Mesenchymal stem cell (in vitro differentiated cells and primary cell): ENCODE data around the gene STX1B.

Experiments used
- DNase-seq: peaks from one replicate; pipeline ENCODE4 v3.0.0-alpha.2; 2013
- H2AFZ ChIP-seq: one replicate; pipeline ENCODE4 v1.6.1; 2013; ENCODE audit warnings: low read depth, mild to moderate bottlenecking, control low read depth, inconsistent platforms, low read length, moderate library complexity
- H2AK5ac ChIP-seq: 2 replicates; pipeline ENCODE4 v1.6.1; 2013; ENCODE audit warnings: low read length, moderate library complexity, mild to moderate bottlenecking, inconsistent platforms; ENCODE audit not compliant: severe bottlenecking
- H2BK120ac ChIP-seq: one replicate; pipeline ENCODE4 v1.6.1; 2013; ENCODE audit warnings: low read depth, mild to moderate bottlenecking, inconsistent platforms, low read length, moderate library complexity
- H2BK12ac ChIP-seq, 2 experiments: one replicate each; pipeline ENCODE4 v1.6.1; 2013; ENCODE audit warnings: inconsistent platforms in 2 of 2, low read length in 2 of 2, mild to moderate bottlenecking in 2 of 2, moderate library complexity in 2 of 2, control low read depth in 1 of 2
- H2BK15ac ChIP-seq: one replicate; pipeline ENCODE4 v1.6.1; 2013; ENCODE audit warnings: mild to moderate bottlenecking, low read depth, inconsistent platforms; ENCODE audit not compliant: poor library complexity, severe bottlenecking
- H2BK5ac ChIP-seq: 2 replicates; pipeline ENCODE4 v1.6.1; 2013; ENCODE audit warnings: low read depth, mild to moderate bottlenecking, low read length, control low read depth, inconsistent platforms; ENCODE audit not compliant: poor library complexity, severe bottlenecking
- H3K14ac ChIP-seq, 2 experiments: one replicate each; pipeline ENCODE4 v1.6.1; 2013; ENCODE audit warnings: inconsistent platforms in 2 of 2, low read length in 2 of 2, control low read depth in 1 of 2, mild to moderate bottlenecking in 1 of 2, moderate library complexity in 1 of 2
- H3K18ac ChIP-seq, 2 experiments: one replicate each; pipeline ENCODE4 v1.6.1; 2013; ENCODE audit warnings: inconsistent platforms in 2 of 2, low read length in 2 of 2, control low read depth in 1 of 2, low read depth in 1 of 2, mild to moderate bottlenecking in 1 of 2
- H3K23ac ChIP-seq, 2 experiments: one replicate each; pipeline ENCODE4 v1.6.1; 2013; ENCODE audit warnings: inconsistent platforms in 2 of 2, low read length in 2 of 2, mild to moderate bottlenecking in 2 of 2, moderate library complexity in 2 of 2, control low read depth in 1 of 2
- H3K27ac ChIP-seq: 2 replicates; pipeline ENCODE4 v1.5.1; 2013; ENCODE audit warnings: mild to moderate bottlenecking, moderate library complexity, low read length, control low read depth, inconsistent platforms; ENCODE audit not compliant: poor library complexity, severe bottlenecking
- H3K27me3 ChIP-seq, 2 experiments: 2 replicates each; pipeline versions ENCODE4 v1.6.1 to v1.7.0; 2013; ENCODE audit warnings: low read length in 2 of 2, mild to moderate bottlenecking in 2 of 2, moderate library complexity in 2 of 2, control low read depth in 1 of 2, inconsistent platforms in 1 of 2; ENCODE audit not compliant: control insufficient read depth in 1 of 2, insufficient read depth in 1 of 2
- H3K36me3 ChIP-seq, 2 experiments: 2 replicates each; pipeline versions ENCODE4 v1.6.1 to v1.7.0; 2013; ENCODE audit warnings: low read length in 2 of 2, control low read depth in 1 of 2, inconsistent platforms in 1 of 2, low read depth in 1 of 2, mild to moderate bottlenecking in 1 of 2; ENCODE audit not compliant: insufficient read depth in 2 of 2, control insufficient read depth in 1 of 2
- H3K4ac ChIP-seq, 2 experiments: one replicate each; pipeline ENCODE4 v1.6.1; 2013; ENCODE audit warnings: inconsistent platforms in 2 of 2, low read length in 2 of 2, mild to moderate bottlenecking in 2 of 2, moderate library complexity in 2 of 2, control low read depth in 1 of 2, low read depth in 1 of 2
- H3K4me1 ChIP-seq: 2 replicates; pipeline ENCODE4 v1.6.1; 2013; ENCODE audit warnings: low read depth, low read length, control low read depth; ENCODE audit not compliant: control insufficient read depth, insufficient read depth
- H3K4me2 ChIP-seq: 2 replicates; pipeline ENCODE4 v1.6.1; 2013; ENCODE audit warnings: low read length, mild to moderate bottlenecking, inconsistent platforms; ENCODE audit not compliant: poor library complexity, severe bottlenecking
- H3K4me3 ChIP-seq, 2 experiments: 2 replicates each; pipeline versions ENCODE4 v1.5.1 to v1.7.0; 2013; ENCODE audit warnings: low read length in 2 of 2, mild to moderate bottlenecking in 2 of 2, control low read depth in 1 of 2, low read depth in 1 of 2; ENCODE audit not compliant: insufficient read depth in 1 of 2
- H3K79me1 ChIP-seq: replicated peaks from 2 replicates; pipeline ENCODE4 v1.6.1; 2013; ENCODE audit warnings: mild to moderate bottlenecking, control low read depth, low read length, inconsistent platforms; ENCODE audit not compliant: poor library complexity, severe bottlenecking
- H3K9ac ChIP-seq: 2 replicates; pipeline ENCODE4 v1.7.0; 2013; ENCODE audit warnings: mild to moderate bottlenecking, low read length, moderate library complexity
- H3K9me3 ChIP-seq: 2 replicates; pipeline ENCODE4 v1.7.0; 2013; ENCODE audit warnings: mild to moderate bottlenecking, low read length; ENCODE audit not compliant: control insufficient read depth
- H4K8ac ChIP-seq: one replicate; pipeline ENCODE4 v1.6.1; 2013; ENCODE audit warnings: inconsistent platforms, mild to moderate bottlenecking, low read length, moderate library complexity
- H4K91ac ChIP-seq: one replicate; pipeline ENCODE4 v1.6.1; 2013; ENCODE audit warnings: mild to moderate bottlenecking, low read length, inconsistent platforms
- WGBS: methylation state at CpG from one replicate; pipeline ENCODE4 v1.1.7; 2013; ENCODE audit warnings: mixed read lengths; 5-methylcytosine and 5-hydroxymethylcytosine counted together

The STX1B gene

GRCh38 chr16:30963925-30964511 is 46.4 kb downstream of the STX1B start:
- Histone ChIP-seq H3K36me3 (peaks cover 83 to 84% of the 10 kb centered on the region in 2 experiments), H2BK120ac (no peak overlapping the region), H3K9ac (no peak overlapping the region), H2BK5ac (no peak overlapping the region), H3K9me3 (no peaks in the 10 kb centered on the region), H2AFZ (no peak overlapping the region), H3K4ac (no peak overlapping the region), H4K8ac (no peak overlapping the region), H3K18ac (no peak overlapping the region), H4K91ac (no peak overlapping the region), H2BK15ac (no peak overlapping the region), H2BK12ac (no peak overlapping the region), H3K27me3 (no peaks in the 10 kb centered on the region), H3K14ac (no peak overlapping the region), H3K4me2 (no peak overlapping the region), H3K79me1 (peaks cover 64% of the 10 kb centered on the region), H3K23ac (no peak overlapping the region), H3K4me1 (peaks cover 2% of the 10 kb centered on the region), H3K27ac (no peak overlapping the region), H3K4me3 (no peak overlapping the region), H2AK5ac (no peak overlapping the region)
- 97% methylated on average over 18 of the region's 18 CpGs for WGBS
- no peak for DNase-seq

GRCh38 chr16:30961384-30961783 is 49.1 kb downstream of the STX1B start:
- no peak overlapping the region for H3K23ac ChIP-seq
- H3K18ac ChIP-seq, result no peak overlapping the region
- over 99% methylated on average over 10 of the region's 11 CpGs for WGBS
- no peak for DNase-seq
- H3K4ac ChIP-seq, result no peak overlapping the region
- no peak overlapping the region for H3K14ac ChIP-seq
- H2BK5ac ChIP-seq, result no peak overlapping the region
- H3K79me1 ChIP-seq, result peaks cover 54% of the 10 kb centered on the region
- no peak overlapping the region for H2BK120ac ChIP-seq
- H3K27me3 ChIP-seq, result no peaks in the 10 kb centered on the region
- peaks cover 66 to 67% of the 10 kb centered on the region in 2 experiments for H3K36me3 ChIP-seq
- H4K91ac ChIP-seq, result no peak overlapping the region
- H4K8ac ChIP-seq, result no peak overlapping the region
- no peak overlapping the region for H3K27ac ChIP-seq
- no peak overlapping the region for H2BK15ac ChIP-seq
- no peak overlapping the region for H3K9ac ChIP-seq
- no peak overlapping the region for H3K4me3 ChIP-seq
- no peak overlapping the region for H2BK12ac ChIP-seq
- H3K4me1 ChIP-seq, result peaks cover 12% of the 10 kb centered on the region
- no peak overlapping the region for H2AFZ ChIP-seq
- H3K9me3 ChIP-seq, result no peaks in the 10 kb centered on the region
- H3K4me2 ChIP-seq, result no peak overlapping the region
- H2AK5ac ChIP-seq, result no peak overlapping the region

- peak overlapping the region; percentile 32 for H2BK15ac ChIP-seq
- H3K4me1 ChIP-seq, result peaks cover 17% of the 10 kb centered on the region
- no peaks in the 10 kb centered on the region for H3K27me3 ChIP-seq
- peaks cover 37 to 42% of the 10 kb centered on the region in 2 experiments for H3K36me3 ChIP-seq
- peak overlapping the region; percentile 100 for H2BK5ac ChIP-seq
- no peaks in the 10 kb centered on the region for H3K9me3 ChIP-seq
- no peak overlapping the region for H3K4ac ChIP-seq
- H2AFZ ChIP-seq, result no peak overlapping the region
- H4K91ac ChIP-seq, result no peak overlapping the region
- peak overlapping the region in 1 of 2 experiments; percentile 98 for H3K18ac ChIP-seq
- no peak overlapping the region for H3K27ac ChIP-seq
- H3K4me2 ChIP-seq, result peak overlapping the region; percentile 56
- H3K79me1 ChIP-seq, result peaks cover 33% of the 10 kb centered on the region
- DNase-seq, result peak; percentile 70
- no peak overlapping the region for H3K23ac ChIP-seq
- 27% methylated on average over 45 of the region's 55 CpGs for WGBS
- no peak overlapping the region for H3K14ac ChIP-seq
- no peak overlapping the region for H4K8ac ChIP-seq
- H2BK120ac ChIP-seq, result peak overlapping the region; percentile 100
- H3K4me3 ChIP-seq, result peak overlapping the region; percentile 80 to 94
- H3K9ac ChIP-seq, result peak overlapping the region; percentile 100
- H2BK12ac ChIP-seq, result no peak overlapping the region
- no peak overlapping the region for H2AK5ac ChIP-seq
These were observed 52.0 kb downstream of the STX1B start for GRCh38 chr16:30958175-30959079.
